GM06990 (cell line): Measurements from ENCODE around the gene GRID2.

ENCODE experiments used
- DNase-seq: peaks from one replicate; pipeline ENCODE4 v3.0.0-alpha.2; 2011; ENCODE audit not compliant: insufficient read length; ENCODE audit errors: extremely low read depth
- H3K27me3 ChIP-seq: replicated peaks from 2 replicates; pipeline ENCODE4 v1.6.0; 2011; ENCODE audit warnings: low read length; ENCODE audit not compliant: control insufficient read depth, insufficient read depth
- H3K36me3 ChIP-seq: 2 replicates; pipeline ENCODE4 v1.5.1; 2011; ENCODE audit warnings: low read length; ENCODE audit not compliant: control insufficient read depth, insufficient read depth
- H3K4me3 ChIP-seq: replicated peaks from 2 replicates; pipeline ENCODE4 v1.5.1; 2011; ENCODE audit warnings: low read depth, mild to moderate bottlenecking, control low read depth, low read length
- CTCF ChIP-seq: IDR thresholded peaks from 2 replicates; pipeline ENCODE4 v1.5.1; 2011; ENCODE audit warnings: low read length, control low read depth, mild to moderate bottlenecking, inconsistent platforms; ENCODE audit not compliant: insufficient read depth, poor library complexity, severe bottlenecking

The GRID2 gene

GRCh38 chr4:92303621-92304027, at the start of gene GRID2:
Gene GRID2 (plus strand): TSS chr4:92303966.
- Histone ChIP-seq H3K36me3 (no peaks in the 10 kb centered on the region), H3K27me3 (no peaks in the 10 kb centered on the region), H3K4me3 (no peak within 1 kb of the TSS)
- no peak for DNase-seq
- no peak for TF ChIP-seq CTCF

- DNase-seq = no peak
- no peak overlapping the region for H3K4me3 ChIP-seq
- H3K36me3 ChIP-seq = no peaks in the 10 kb centered on the region
- no peak for TF ChIP-seq CTCF
- no peaks in the 10 kb centered on the region for H3K27me3 ChIP-seq
Measured at GRCh38 chr4:92253986-92254671, 49.6 kb upstream of the GRID2 start.

GRCh38 chr4:92254767-92255442, 48.9 kb upstream of the GRID2 start:
- Histone ChIP-seq H3K4me3 (no peak overlapping the region), H3K27me3 (no peaks in the 10 kb centered on the region), H3K36me3 (no peaks in the 10 kb centered on the region)
- DNase-seq = no peak
- no peak for TF ChIP-seq CTCF

GRCh38 chr4:92255920-92256244, 47.9 kb upstream of the GRID2 start:
- no peak for DNase-seq
- Histone ChIP-seq H3K4me3 (no peak overlapping the region), H3K27me3 (no peaks in the 10 kb centered on the region), H3K36me3 (no peaks in the 10 kb centered on the region)
- no peak for TF ChIP-seq CTCF

- no peaks in the 10 kb centered on the region for H3K27me3 ChIP-seq
- DNase-seq = no peak
- H3K36me3 ChIP-seq = no peaks in the 10 kb centered on the region
- H3K4me3 ChIP-seq = no peak overlapping the region
- TF ChIP-seq CTCF = no peak
Measured at GRCh38 chr4:92257931-92258857, 45.6 kb upstream of the GRID2 start.
